ENCODE data around the gene EDEM2.
"Not testable (repeated sequence)": the region's sequence is repeated elsewhere in the genome, so short reads cannot be mapped to it uniquely, and the experiment has no call there.

The EDEM2 gene

DNA sequence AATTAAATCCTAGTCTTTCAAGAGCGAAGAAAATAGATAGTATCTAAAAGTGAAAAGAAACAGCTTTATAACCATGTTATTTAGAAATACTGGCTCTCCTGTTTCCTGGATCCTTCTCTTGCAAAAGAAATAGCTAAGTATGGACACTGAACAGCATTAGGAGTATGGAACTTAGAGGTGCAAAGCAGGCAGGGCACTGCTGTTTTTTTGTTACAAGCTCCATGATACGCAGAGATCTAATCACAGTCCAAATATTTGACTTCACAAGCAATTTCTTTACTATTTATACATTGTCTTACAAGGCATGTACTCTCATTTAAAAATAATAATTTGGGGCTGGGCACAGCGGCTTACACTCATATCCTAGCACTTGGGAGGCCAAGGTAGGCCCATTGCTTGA lies 62.1 kb downstream of the EDEM2 start:
- DNase-seq, result no peak

GRCh38 chr20:35080348-35080642 lies 66.8 kb downstream of the EDEM2 start:
- DNase-seq, result not testable (repeated sequence)

GRCh38 chr20:35079472-35080347 lies 67.4 kb downstream of the EDEM2 start:
- no peak for DNase-seq

- no peak for DNase-seq
Measured at GRCh38 chr20:35077872-35078271, 69.3 kb downstream of the EDEM2 start.

- no peak for DNase-seq
Measured at GRCh38 chr20:35077341-35077740, 69.8 kb downstream of the EDEM2 start.

GRCh38 chr20:35071436-35072153 lies 75.5 kb downstream of the EDEM2 start:
- not testable (repeated sequence) for DNase-seq

DNA sequence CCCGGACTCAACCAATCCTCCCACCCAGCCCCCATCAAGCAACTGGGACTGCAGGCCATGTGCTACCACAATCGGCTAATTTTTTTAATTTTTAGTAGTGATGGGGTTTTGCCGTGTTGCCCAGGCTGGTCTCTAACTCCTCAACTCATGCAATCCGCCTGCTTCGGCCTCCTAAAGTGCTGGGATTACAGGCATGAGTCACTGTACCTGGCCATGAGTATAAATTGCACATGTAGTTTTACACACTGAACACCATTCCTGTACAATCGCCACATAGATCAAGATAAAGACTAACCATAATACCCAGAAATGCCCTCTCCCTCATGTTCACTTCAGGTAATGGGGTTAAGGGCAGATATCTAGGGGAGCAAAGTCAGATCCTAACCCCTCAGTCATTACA lies 80.9 kb downstream of the EDEM2 start:
- DNase-seq, result no peak
